ENCODE results near the gene SPATA31D3.
"Not testable (repeated sequence)": the region's sequence is repeated elsewhere in the genome, so short reads cannot be mapped to it uniquely, and the experiment has no call there.

GRCh38 chr9:81933547-81933946 is 9.8 kb upstream of the SPATA31D3 start:
- TF ChIP-seq CTCF, POLR2AphosphoS5 (IDR thresholded peaks at IDR 0.05): not testable (repeated sequence)
